ENCODE results near the gene EPHA2.
"Not testable (repeated sequence)": the region's sequence is repeated elsewhere in the genome, so short reads cannot be mapped to it uniquely, and the experiment has no call there.

Gene EPHA2

DNA sequence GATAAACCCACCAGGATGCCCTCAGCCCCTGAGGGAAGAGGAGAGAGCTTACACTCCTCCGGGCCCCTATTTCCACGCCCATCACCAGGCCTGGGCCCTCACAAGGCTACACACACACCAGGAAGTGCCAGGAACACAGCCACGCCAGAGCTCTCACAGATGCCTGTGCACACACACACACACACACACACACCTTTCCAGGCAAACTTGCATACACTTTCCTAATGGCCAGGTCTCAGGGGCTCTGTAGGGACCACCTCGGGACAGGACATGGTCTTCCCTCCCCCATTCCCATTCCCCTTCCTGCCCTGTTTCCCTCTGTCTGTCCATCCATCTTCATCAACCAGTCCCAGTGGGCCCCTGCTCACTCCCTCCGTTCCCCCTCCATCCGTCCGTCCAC is 9.7 kb upstream of the EPHA2 start:
- H3K27ac ChIP-seq = no peak overlapping the region
- TF ChIP-seq, protein P1, sequence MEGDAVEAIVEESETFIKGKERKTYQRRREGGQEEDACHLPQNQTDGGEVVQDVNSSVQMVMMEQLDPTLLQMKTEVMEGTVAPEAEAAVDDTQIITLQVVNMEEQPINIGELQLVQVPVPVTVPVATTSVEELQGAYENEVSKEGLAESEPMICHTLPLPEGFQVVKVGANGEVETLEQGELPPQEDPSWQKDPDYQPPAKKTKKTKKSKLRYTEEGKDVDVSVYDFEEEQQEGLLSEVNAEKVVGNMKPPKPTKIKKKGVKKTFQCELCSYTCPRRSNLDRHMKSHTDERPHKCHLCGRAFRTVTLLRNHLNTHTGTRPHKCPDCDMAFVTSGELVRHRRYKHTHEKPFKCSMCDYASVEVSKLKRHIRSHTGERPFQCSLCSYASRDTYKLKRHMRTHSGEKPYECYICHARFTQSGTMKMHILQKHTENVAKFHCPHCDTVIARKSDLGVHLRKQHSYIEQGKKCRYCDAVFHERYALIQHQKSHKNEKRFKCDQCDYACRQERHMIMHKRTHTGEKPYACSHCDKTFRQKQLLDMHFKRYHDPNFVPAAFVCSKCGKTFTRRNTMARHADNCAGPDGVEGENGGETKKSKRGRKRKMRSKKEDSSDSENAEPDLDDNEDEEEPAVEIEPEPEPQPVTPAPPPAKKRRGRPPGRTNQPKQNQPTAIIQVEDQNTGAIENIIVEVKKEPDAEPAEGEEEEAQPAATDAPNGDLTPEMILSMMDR (IDR thresholded peaks at IDR 0.05) = no peak
- no peak for DNase-seq (ENCODE audit: low spot score)
- no peak overlapping the region for H3K4me3 ChIP-seq

DNA sequence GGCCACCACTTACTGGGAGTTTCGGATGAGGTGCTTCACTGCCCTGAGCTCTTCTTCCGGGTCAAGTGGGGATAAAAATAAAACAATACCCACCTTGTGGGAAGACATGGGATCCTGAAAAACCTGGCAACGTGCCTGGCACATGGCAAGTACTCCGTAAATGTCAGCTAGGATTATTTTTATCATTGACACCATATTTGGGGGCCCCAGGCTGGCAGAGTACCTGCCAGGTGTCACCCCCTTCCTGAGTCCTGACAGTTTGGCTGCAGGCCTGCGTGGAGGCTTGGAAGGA is 9.2 kb upstream of the EPHA2 start:
- TF ChIP-seq, protein P1 (IDR thresholded peaks at IDR 0.05) = no peak
- no peak for DNase-seq (ENCODE audit: low spot score)
- Histone ChIP-seq H3K27ac (no peak overlapping the region), H3K4me3 (no peak overlapping the region)

DNA sequence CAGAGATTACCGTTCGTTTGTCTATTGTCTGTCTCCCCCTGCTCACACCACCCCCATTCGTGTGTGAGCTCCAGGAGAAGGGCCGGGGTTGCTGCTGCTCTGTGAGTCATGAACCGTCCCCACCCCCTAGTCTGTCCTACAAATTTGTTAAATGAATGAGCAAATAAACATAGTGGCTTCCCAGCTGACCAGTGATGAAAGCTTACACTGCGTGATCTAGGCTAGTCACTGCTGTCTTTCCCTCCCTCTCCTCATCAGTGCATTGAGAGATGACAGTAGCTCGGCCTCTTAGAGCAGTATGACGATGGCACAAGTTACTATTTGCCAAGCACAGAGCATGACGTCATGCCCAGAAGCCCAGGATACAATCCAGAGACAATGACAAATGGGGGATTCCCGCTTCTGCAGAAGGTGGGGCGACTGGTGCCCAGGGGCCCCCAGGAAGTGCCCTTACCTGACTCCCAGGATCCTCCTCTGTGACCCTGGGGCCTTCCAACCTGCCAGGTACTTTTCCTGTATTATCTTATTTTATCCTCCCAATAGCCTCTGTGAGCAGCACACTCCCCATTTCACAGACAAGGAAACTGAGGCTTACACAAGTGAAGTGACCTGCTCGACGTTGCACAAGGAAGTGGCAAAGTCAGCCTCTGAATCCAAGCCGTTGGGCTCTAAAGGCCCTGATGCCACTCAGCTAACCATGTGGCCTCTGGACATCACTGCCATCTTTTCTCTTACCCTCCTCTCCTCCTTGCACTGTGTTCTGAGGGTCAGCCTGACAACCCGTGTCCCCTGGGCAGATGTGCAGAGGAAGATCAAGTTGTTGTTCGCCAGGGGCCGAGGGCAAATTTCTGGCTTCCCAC is 8.6 kb upstream of the EPHA2 start:
- no peak for DNase-seq (ENCODE audit: low spot score)
- Histone ChIP-seq H3K4me3 (no peak overlapping the region), H3K27ac (no peak overlapping the region)
- TF ChIP-seq, protein P1 (IDR thresholded peaks at IDR 0.05) = no peak

- not testable (repeated sequence) for DNase-seq (ENCODE audit: low spot score); H3K4me3 ChIP-seq; H3K27ac ChIP-seq
These were observed 7.8 kb upstream of the EPHA2 start for GRCh38 chr1:16163608-16164212.

DNA sequence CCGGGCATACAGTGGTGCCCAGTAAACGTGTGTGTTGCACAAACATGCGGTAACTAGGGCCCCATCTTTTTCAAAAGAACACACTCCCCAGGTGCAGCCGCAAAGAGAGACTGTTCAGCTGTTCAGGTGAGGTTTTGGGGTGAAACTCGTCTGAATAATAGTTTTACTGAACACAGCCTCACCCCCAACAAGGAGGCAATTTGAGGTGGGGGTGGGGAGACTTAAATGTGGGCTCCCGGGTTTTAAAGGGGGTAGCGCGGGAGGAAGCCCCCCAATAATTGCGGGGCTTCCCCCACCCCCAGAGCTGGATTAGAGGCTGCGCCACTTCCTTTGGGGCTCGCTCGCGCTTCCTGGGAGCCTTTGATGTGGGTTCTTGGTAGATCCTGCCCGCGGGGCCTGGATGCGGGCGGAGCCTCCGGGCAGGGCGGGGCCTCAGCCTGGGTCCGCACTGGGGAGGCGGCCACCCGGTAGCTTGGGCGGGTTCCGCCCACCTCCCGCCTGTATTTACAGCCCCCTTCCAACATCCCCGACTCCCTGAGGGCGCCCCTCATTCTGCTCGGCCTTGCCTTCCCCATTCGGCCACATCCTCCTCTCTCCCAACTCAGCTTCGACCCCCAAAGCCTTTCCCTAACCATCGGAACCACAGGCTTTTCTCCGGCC is 6.4 kb upstream of the EPHA2 start:
- no peak overlapping the region for H3K27ac ChIP-seq
- no peak overlapping the region for H3K4me3 ChIP-seq
- TF ChIP-seq, protein P1 (IDR thresholded peaks at IDR 0.05) = no peak
- DNase-seq (ENCODE audit: low spot score) = no peak

DNA sequence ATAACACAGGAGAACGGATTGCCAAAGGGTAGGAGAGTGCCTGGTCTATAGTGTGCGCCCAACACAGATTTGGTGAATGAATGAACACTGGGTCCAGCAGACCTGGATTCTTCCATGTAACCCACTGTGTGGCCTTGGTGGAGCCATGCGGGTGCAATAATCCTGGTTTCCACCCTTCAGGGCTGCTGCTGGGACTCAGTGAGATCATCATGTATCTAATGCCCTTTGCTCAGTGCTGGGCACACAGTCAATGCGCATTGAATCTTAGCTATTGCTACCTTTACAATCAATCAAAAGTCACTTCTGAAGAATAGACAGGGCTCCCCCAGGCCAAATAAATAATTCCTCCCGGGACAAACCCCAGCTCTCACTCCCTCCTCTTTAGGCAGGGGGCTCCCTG is 5.8 kb upstream of the EPHA2 start:
- no peak overlapping the region for H3K4me3 ChIP-seq
- no peak for DNase-seq (ENCODE audit: low spot score)
- TF ChIP-seq, protein P1 (IDR thresholded peaks at IDR 0.05) = no peak
- no peak overlapping the region for H3K27ac ChIP-seq

- Histone ChIP-seq H3K4me3 (no peak overlapping the region), H3K27ac (no peak overlapping the region)
- TF ChIP-seq, protein P1 (IDR thresholded peaks at IDR 0.05) = no peak
- no peak for DNase-seq (ENCODE audit: low spot score)
These were observed 3.3 kb upstream of the EPHA2 start for GRCh38 chr1:16158993-16159831.

All from coronary artery (tissue), 2 donors.